A673 (cell line): ENCODE data around the gene TTL. TPM values are rescaled to one million over a fixed set of nuclear protein-coding genes. Genes with fewer than 3 reads are reported as not detected.
A peak's percentile ranks its signal among the peaks of the same experiment; 100 is the strongest.
"Not testable (repeated sequence)": the region's sequence is repeated elsewhere in the genome, so short reads cannot be mapped to it uniquely, and the experiment has no call there.

Experiments used
- BruUV-seq: library from RNA; stranded (reverse); fragments of 400-500 nt; replicated peaks from 2 replicates; lab custom pipeline; 2021; lab: Mats Ljungman, UMichigan
- CTCF ChIA-PET: fragments of 300-600 bp; sonication (Branson Sonifier 250); formaldehyde crosslinking; loops from one replicate; lab custom pipeline; 2022; ENCODE audit warnings: antibody characterized with exemption; lab: Charles Lee
- POLR2A ChIA-PET: fragments of 300-600 bp; sonication (Branson Sonifier 250); formaldehyde crosslinking; loops from one replicate; lab custom pipeline; 2022; ENCODE audit warnings: antibody characterized with exemption; ENCODE audit not compliant: low non-redundant PET; lab: Charles Lee
- DNase-seq: peaks from one replicate; pipeline ENCODE4 v3.0.0-alpha.2; 2015; ENCODE audit warnings: low spot score
- H3K27ac ChIP-seq: fragments of 200-600 bp; sonication (generic); 2 replicates; pipeline ENCODE4 v1.5.1; 2016; ENCODE audit warnings: mixed run types, low read depth, mild to moderate bottlenecking, mixed read lengths, antibody characterized with exemption, low read length; ENCODE audit not compliant: poor library complexity, severe bottlenecking
- H3K27me3 ChIP-seq: fragments of 200-600 bp; sonication (generic); replicated peaks from 2 replicates; pipeline ENCODE4 v1.6.1; 2017; ENCODE audit warnings: mixed run types, low read depth, mild to moderate bottlenecking, mixed read lengths, antibody characterized with exemption, low read length; ENCODE audit not compliant: insufficient read depth, poor library complexity
- H3K36me3 ChIP-seq: fragments of 200-600 bp; sonication (generic); 2 replicates; pipeline ENCODE4 v1.6.1; 2016; ENCODE audit warnings: mixed run types, mild to moderate bottlenecking, mixed read lengths, antibody characterized with exemption, low read length; ENCODE audit not compliant: insufficient read depth, poor library complexity, severe bottlenecking
- H3K4me1 ChIP-seq: fragments of 200-600 bp; sonication (generic); 2 replicates; pipeline ENCODE4 v1.6.1; 2017; ENCODE audit warnings: mixed run types, mild to moderate bottlenecking, mixed read lengths, antibody characterized with exemption, low read length; ENCODE audit not compliant: insufficient read depth, poor library complexity, severe bottlenecking
- H3K4me3 ChIP-seq: fragments of 200-600 bp; sonication (generic); 2 replicates; pipeline ENCODE4 v1.5.1; 2016; ENCODE audit warnings: low read depth, mixed run types, mild to moderate bottlenecking, mixed read lengths, low read length; ENCODE audit not compliant: poor library complexity, severe bottlenecking
- H3K9me3 ChIP-seq: fragments of 200-600 bp; sonication (generic); 2 replicates; pipeline ENCODE4 v1.6.1; 2016; ENCODE audit warnings: mixed run types, low read depth, mild to moderate bottlenecking, mixed read lengths, antibody characterized with exemption, low read length; ENCODE audit not compliant: poor library complexity, severe bottlenecking
- CTCF ChIP-seq: fragments of 300-800, 200-600 bp; sonication (generic); conservative IDR thresholded peaks from 2 replicates; pipeline ENCODE4 v1.5.1; 2017; ENCODE audit warnings: low read depth, mild to moderate bottlenecking, antibody characterized with exemption, low read length, moderate library complexity, mixed read lengths
- EZH2 ChIP-seq: fragments of 200-600 bp; sonication (generic); IDR thresholded peaks from 2 replicates; pipeline ENCODE4 v1.6.1; 2017; ENCODE audit warnings: borderline replicate concordance, low read depth, mild to moderate bottlenecking, mixed read lengths, antibody characterized with exemption, low read length; ENCODE audit not compliant: poor library complexity, severe bottlenecking
- intact Hi-C: fragments of 100-400 bp; cut with micrococcal nuclease; formaldehyde crosslinking; loops from one replicate; pipeline ENCODE4 v1.10.0; 2022; ENCODE audit not compliant: unreplicated experiment
- total RNA-seq: library from RNA; stranded (reverse); gene quantifications from 2 replicates; pipeline ENCODE4 v1.2.3, GENCODE V29; 2021

The TTL gene
- total RNA-seq, 1 experiment from 2014 or later = 146 TPM

GRCh38 chr2:112566104-112566503, 84.1 kb downstream of the TTL start:
- DNase-seq = no peak
- Histone ChIP-seq H3K36me3 (peaks cover 93% of the 10 kb centered on the region), H3K4me3 (no peak overlapping the region), H3K4me1 (no peaks in the 10 kb centered on the region), H3K9me3 (no peaks in the 10 kb centered on the region), H3K27me3 (no peaks in the 10 kb centered on the region), H3K27ac (no peak overlapping the region)
- CTCF ChIA-PET = no interaction called here
- BruUV-seq = no TSS peak
- POLR2A ChIA-PET = no interaction called here
- intact Hi-C loops = no loop called here
- TF ChIP-seq CTCF (no peak), EZH2 (no peak)

GRCh38 chr2:112566508-112566907, 84.6 kb downstream of the TTL start:
- BruUV-seq, H3K27ac ChIP-seq, POLR2A ChIA-PET, CTCF ChIA-PET, H3K4me3 ChIP-seq, H3K9me3 ChIP-seq, H3K27me3 ChIP-seq, H3K4me1 ChIP-seq, DNase-seq, intact Hi-C loops: not testable (repeated sequence)
- H3K36me3 ChIP-seq = peaks cover 93% of the 10 kb centered on the region

GRCh38 chr2:112572005-112572404, 90.0 kb downstream of the TTL start:
- Histone ChIP-seq H3K36me3 (peaks cover 97% of the 10 kb centered on the region), H3K27me3 (no peaks in the 10 kb centered on the region), H3K4me3 (no peak overlapping the region), H3K9me3 (no peaks in the 10 kb centered on the region), H3K4me1 (peaks cover 15% of the 10 kb centered on the region), H3K27ac (peak overlapping the region; percentile 83)
- TF ChIP-seq EZH2 (no peak), CTCF (no peak)
- DNase-seq = peak; percentile 53
- intact Hi-C loops = no loop called here
- ChIA-PET CTCF (no interaction called here), POLR2A (interaction anchor here (0.5 kb wide), 1 partner anchor 541 kb away, joined by 3 read pairs; no protein-coding TSS in a partner anchor)
- no TSS peak for BruUV-seq

- ChIA-PET POLR2A (interaction anchor here (0.7 kb wide), 1 partner anchor 17 kb away, joined by 6 read pairs; no protein-coding TSS in a partner anchor), CTCF (interaction anchor here (0.6 to 0.8 kb wide), 3 partner anchors 45 to 361 kb away, joined by 3 to 7 read pairs (median 7); no protein-coding TSS in a partner anchor)
- Histone ChIP-seq H3K27me3 (no peaks in the 10 kb centered on the region), H3K9me3 (no peaks in the 10 kb centered on the region), H3K27ac (no peak overlapping the region), H3K4me3 (no peak overlapping the region), H3K36me3 (peaks cover 43% of the 10 kb centered on the region), H3K4me1 (peaks cover 16% of the 10 kb centered on the region)
- DNase-seq = peak; percentile 26
- intact Hi-C loops = no loop called here
- no peak for TF ChIP-seq EZH2
- peak; percentile 38 for TF ChIP-seq CTCF
- no TSS peak for BruUV-seq
Observed at GRCh38 chr2:112577756-112578155, 95.8 kb downstream of the TTL start.
